Muscle layer of colon (tissue), 2 donors: ENCODE results near the gene NT5E.

Source experiments
- H3K27ac ChIP-seq: one replicate; pipeline ENCODE4 v1.7.0; 2013; ENCODE audit warnings: low read depth, mild to moderate bottlenecking, low read length, moderate library complexity
- H3K27me3 ChIP-seq, 2 donors: one replicate each; pipeline ENCODE4 v1.7.0; 2013; ENCODE audit warnings: low read length in 2 of 2, mild to moderate bottlenecking in 2 of 2; ENCODE audit not compliant: insufficient read depth in 2 of 2, control insufficient read depth in 1 of 2
- H3K36me3 ChIP-seq: one replicate; pipeline ENCODE4 v1.7.0; 2013; ENCODE audit warnings: mild to moderate bottlenecking, low read length; ENCODE audit not compliant: insufficient read depth
- H3K4me1 ChIP-seq: one replicate; pipeline ENCODE4 v1.7.0; 2013; ENCODE audit warnings: mild to moderate bottlenecking, low read length; ENCODE audit not compliant: insufficient read depth
- H3K4me3 ChIP-seq, 2 donors: one replicate each; pipeline ENCODE4 v1.7.0; 2013; ENCODE audit warnings: low read length in 2 of 2, low read depth in 1 of 2, mild to moderate bottlenecking in 1 of 2, moderate library complexity in 1 of 2
- H3K9ac ChIP-seq: one replicate; pipeline ENCODE4 v1.7.0; 2013; ENCODE audit warnings: low read length
- H3K9me3 ChIP-seq: one replicate; pipeline ENCODE4 v1.7.0; 2013; ENCODE audit warnings: mild to moderate bottlenecking, low read length
- donor health status: abdominal sarcoma.
- donor health status: Adenocarcinoma of cecum.

The NT5E gene

DNA sequence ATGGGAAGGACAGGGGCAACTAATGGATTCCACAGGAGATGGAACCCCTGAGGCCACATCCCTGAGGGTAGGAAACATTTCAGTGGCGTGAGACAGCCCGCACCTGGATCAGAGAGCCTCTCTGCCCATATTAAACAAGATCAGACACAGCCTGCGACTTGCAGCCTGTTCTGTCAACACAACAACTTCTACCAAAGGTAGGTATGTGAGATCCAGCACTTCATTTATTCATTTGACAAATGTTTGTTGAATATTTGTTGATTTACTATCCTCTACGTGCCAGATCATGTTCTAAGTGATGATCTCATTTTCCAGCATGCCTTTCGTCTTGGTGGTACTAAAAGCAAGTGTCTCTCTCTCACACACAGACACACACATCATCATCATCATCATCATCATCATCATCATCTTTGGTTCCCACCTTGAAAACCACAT, 43.2 kb upstream of the NT5E start:
- no peaks in the 10 kb centered on the region for H3K36me3 ChIP-seq
- no peaks in the 10 kb centered on the region for H3K4me1 ChIP-seq
- no peak overlapping the region for H3K9ac ChIP-seq
- no peaks in the 10 kb centered on the region for H3K9me3 ChIP-seq
- H3K4me3 ChIP-seq = no peak overlapping the region
- H3K27ac ChIP-seq = no peak overlapping the region
- H3K27me3 ChIP-seq = no peaks in the 10 kb centered on the region

GRCh38 chr6:85408039-85408438, 41.8 kb upstream of the NT5E start:
- Histone ChIP-seq H3K9me3 (no peaks in the 10 kb centered on the region), H3K9ac (no peak overlapping the region), H3K27me3 (no peaks in the 10 kb centered on the region), H3K36me3 (no peaks in the 10 kb centered on the region), H3K4me1 (no peaks in the 10 kb centered on the region), H3K4me3 (no peak overlapping the region), H3K27ac (no peak overlapping the region)

- Histone ChIP-seq H3K27me3 (no peaks in the 10 kb centered on the region), H3K36me3 (no peaks in the 10 kb centered on the region), H3K27ac (no peak overlapping the region), H3K9ac (no peak overlapping the region), H3K4me3 (no peak overlapping the region), H3K9me3 (no peaks in the 10 kb centered on the region), H3K4me1 (no peaks in the 10 kb centered on the region)
Observed at GRCh38 chr6:85412911-85413430, 36.9 kb upstream of the NT5E start.

DNA sequence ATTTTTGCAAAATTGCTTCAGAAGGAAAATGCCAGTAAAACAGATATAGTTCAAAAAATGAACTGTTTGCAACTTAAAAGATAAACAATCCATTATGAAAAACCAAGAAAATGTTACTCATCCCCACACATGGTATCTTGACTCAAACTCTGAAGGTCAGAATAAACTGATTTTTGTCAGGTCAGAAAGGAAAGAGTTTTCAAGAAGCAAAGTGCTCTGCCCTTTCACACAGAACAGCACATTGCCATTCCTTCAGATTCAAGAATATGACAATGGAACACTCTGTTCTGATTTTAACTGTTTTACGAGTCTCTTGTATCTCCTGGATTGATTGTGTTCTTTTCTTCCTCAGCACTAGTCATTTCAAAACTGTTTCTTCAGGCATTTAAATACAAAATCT, 33.8 kb upstream of the NT5E start:
- Histone ChIP-seq H3K9ac (no peak overlapping the region), H3K9me3 (no peaks in the 10 kb centered on the region), H3K36me3 (no peaks in the 10 kb centered on the region), H3K4me3 (no peak overlapping the region), H3K27me3 (no peaks in the 10 kb centered on the region), H3K4me1 (peaks cover 8% of the 10 kb centered on the region), H3K27ac (no peak overlapping the region)

- no peak overlapping the region for H3K27ac ChIP-seq
- no peaks in the 10 kb centered on the region for H3K27me3 ChIP-seq
Observed at GRCh38 chr6:85416766-85417165, 33.1 kb upstream of the NT5E start.

GRCh38 chr6:85417336-85417735, 32.5 kb upstream of the NT5E start:
- Histone ChIP-seq H3K27ac (no peak overlapping the region), H3K9me3 (no peaks in the 10 kb centered on the region), H3K4me3 (no peak overlapping the region)

More at GRCh38 chr6:85416766-85417165, 33.1 kb upstream of the NT5E start:
- no peak overlapping the region for H3K9ac ChIP-seq
- peaks cover 8% of the 10 kb centered on the region for H3K4me1 ChIP-seq
- no peaks in the 10 kb centered on the region for H3K9me3 ChIP-seq
- no peaks in the 10 kb centered on the region for H3K36me3 ChIP-seq
- no peak overlapping the region for H3K4me3 ChIP-seq

DNA sequence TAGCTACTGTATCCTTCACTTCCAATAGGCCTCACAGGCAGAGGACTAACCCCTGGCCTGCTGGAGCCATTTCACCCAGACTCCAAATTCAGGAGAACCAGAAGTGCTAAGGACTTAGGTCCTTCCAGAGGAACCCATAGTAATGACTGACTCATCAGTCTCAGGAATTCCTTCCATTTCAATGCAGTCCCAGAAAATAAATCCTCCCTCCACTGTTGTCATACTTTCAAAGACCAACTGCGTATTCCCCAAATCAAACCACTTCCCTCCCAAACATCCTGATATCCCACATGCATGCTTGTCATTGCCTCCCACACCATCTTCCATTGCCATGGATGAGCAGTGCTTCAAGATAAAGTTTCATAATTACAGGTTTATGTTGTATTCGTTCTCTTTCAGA, 31.8 kb upstream of the NT5E start:
- no peak overlapping the region for H3K4me3 ChIP-seq
- H3K27me3 ChIP-seq = no peaks in the 10 kb centered on the region
- H3K4me1 ChIP-seq = peaks cover 8% of the 10 kb centered on the region
- no peak overlapping the region for H3K9ac ChIP-seq
- no peaks in the 10 kb centered on the region for H3K9me3 ChIP-seq
- no peak overlapping the region for H3K27ac ChIP-seq
- H3K36me3 ChIP-seq = no peaks in the 10 kb centered on the region

More at GRCh38 chr6:85417336-85417735, 32.5 kb upstream of the NT5E start:
- H3K4me1 ChIP-seq = peaks cover 8% of the 10 kb centered on the region
- H3K9ac ChIP-seq = no peak overlapping the region
- no peaks in the 10 kb centered on the region for H3K36me3 ChIP-seq
- H3K27me3 ChIP-seq = no peaks in the 10 kb centered on the region

GRCh38 chr6:85419046-85419759, 30.7 kb upstream of the NT5E start:
- H3K27me3 ChIP-seq = no peaks in the 10 kb centered on the region
- H3K27ac ChIP-seq = no peak overlapping the region
- H3K36me3 ChIP-seq = no peaks in the 10 kb centered on the region
- no peaks in the 10 kb centered on the region for H3K9me3 ChIP-seq
- H3K4me3 ChIP-seq = no peak overlapping the region
- H3K4me1 ChIP-seq = peaks cover 8% of the 10 kb centered on the region
- H3K9ac ChIP-seq = no peak overlapping the region

GRCh38 chr6:85420551-85420950, 29.3 kb upstream of the NT5E start:
- Histone ChIP-seq H3K27me3 (no peaks in the 10 kb centered on the region), H3K27ac (no peak overlapping the region), H3K9me3 (peaks cover 5% of the 10 kb centered on the region), H3K4me1 (peaks cover 8% of the 10 kb centered on the region), H3K4me3 (no peak overlapping the region), H3K9ac (no peak overlapping the region), H3K36me3 (no peaks in the 10 kb centered on the region)

DNA sequence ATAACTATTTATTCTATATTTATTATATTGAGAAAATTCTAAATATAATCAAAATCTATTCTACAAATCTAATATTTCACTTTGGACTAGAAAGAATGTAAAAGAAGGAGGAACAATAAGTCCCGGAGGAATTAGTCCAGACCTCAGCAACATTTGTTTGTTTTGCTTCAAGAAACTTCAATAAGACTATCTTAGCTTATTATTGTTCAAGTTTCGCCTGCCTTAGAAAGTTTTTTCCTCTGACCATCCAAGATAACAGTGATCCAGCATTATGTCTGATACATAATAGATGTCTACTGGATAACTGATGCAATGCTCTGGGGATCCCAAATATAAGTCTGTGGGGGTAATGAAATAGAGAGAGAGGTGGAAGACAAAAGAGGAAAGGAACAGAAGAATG, 28.7 kb upstream of the NT5E start:
- no peak overlapping the region for H3K27ac ChIP-seq
- no peaks in the 10 kb centered on the region for H3K36me3 ChIP-seq

DNA sequence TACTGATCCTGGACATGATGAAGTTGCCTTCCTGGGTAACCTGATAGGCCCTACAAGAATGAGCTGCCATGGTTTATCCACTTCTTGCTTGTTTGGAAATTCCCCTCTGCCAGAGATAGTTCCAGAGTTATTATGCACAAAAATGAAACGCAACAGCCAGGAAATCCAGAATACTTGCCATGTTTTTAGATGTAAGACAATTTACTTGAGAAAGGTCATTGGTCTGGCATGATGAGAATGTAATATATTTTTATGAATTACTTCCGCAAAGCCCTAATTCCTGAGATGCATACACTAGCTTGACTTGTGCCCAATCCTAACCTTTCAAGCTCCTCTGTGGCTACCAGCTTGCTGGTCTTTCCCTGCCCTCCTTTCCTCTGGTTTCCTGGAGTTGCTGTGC, 27.9 kb upstream of the NT5E start:
- Histone ChIP-seq H3K9ac (no peak overlapping the region), H3K27ac (no peak overlapping the region)

More for the DNA sequence above, 28.7 kb upstream of the NT5E start:
- Histone ChIP-seq H3K4me1 (peaks cover 8% of the 10 kb centered on the region), H3K27me3 (no peaks in the 10 kb centered on the region), H3K9ac (no peak overlapping the region), H3K4me3 (no peak overlapping the region), H3K9me3 (peaks cover 5% of the 10 kb centered on the region)

GRCh38 chr6:85422996-85423395, 26.9 kb upstream of the NT5E start:
- no peaks in the 10 kb centered on the region for H3K27me3 ChIP-seq
- H3K9me3 ChIP-seq = peaks cover 5% of the 10 kb centered on the region
- no peaks in the 10 kb centered on the region for H3K36me3 ChIP-seq
- H3K4me3 ChIP-seq = no peak overlapping the region
- H3K27ac ChIP-seq = no peak overlapping the region
- H3K4me1 ChIP-seq = peaks cover 8% of the 10 kb centered on the region
- H3K9ac ChIP-seq = no peak overlapping the region

More for the DNA sequence above, 27.9 kb upstream of the NT5E start:
- Histone ChIP-seq H3K4me1 (peaks cover 8% of the 10 kb centered on the region), H3K4me3 (no peak overlapping the region), H3K9me3 (peaks cover 5% of the 10 kb centered on the region), H3K27me3 (no peaks in the 10 kb centered on the region), H3K36me3 (no peaks in the 10 kb centered on the region)
